K562 (cell line): ENCODE measurements around the gene HNRNPLL. TPM values are rescaled to one million over a fixed set of nuclear protein-coding genes. Genes with fewer than 3 reads are reported as not detected.

Source experiments
- GATA2 ChIP-seq: sonication (generic); formaldehyde crosslinking; IDR thresholded peaks from 2 replicates; pipeline ENCODE4 v1.4.0; 2020; ENCODE audit warnings: mild to moderate bottlenecking, missing genetic modification reagents
- GTF2A2 ChIP-seq: IDR thresholded peaks from 2 replicates; pipeline ENCODE4 v1.6.1; 2016; ENCODE audit warnings: mild to moderate bottlenecking, missing genetic modification characterization, missing compliant biosample characterization
- HDAC1 ChIP-seq, 2 experiments: fragments of 450-650 bp; IDR thresholded peaks; 2 replicates each; pipeline ENCODE4 v1.6.1; 2016 to 2017; ENCODE audit warnings: inconsistent platforms in 1 of 2, mild to moderate bottlenecking in 1 of 2, moderate library complexity in 1 of 2
- HDAC2 ChIP-seq: fragments of 450-650 bp; IDR thresholded peaks from 2 replicates; pipeline ENCODE4 v1.6.1; 2016; ENCODE audit warnings: mild to moderate bottlenecking
- LCOR ChIP-seq: sonication (generic); formaldehyde crosslinking; IDR thresholded peaks from 2 replicates; pipeline ENCODE4 v1.8.0; 2022; ENCODE audit warnings: mild to moderate bottlenecking, missing genetic modification reagents
- NCOA1 ChIP-seq: fragments of 450-650 bp; IDR thresholded peaks from 2 replicates; pipeline ENCODE4 v1.6.1; 2016; ENCODE audit warnings: low read depth
- NR2C1 ChIP-seq, 2 experiments: fragments of 450-650 bp; IDR thresholded peaks; 2 replicates each; pipeline ENCODE4 v1.6.1; 2017; ENCODE audit warnings: mild to moderate bottlenecking in 2 of 2, antibody characterized with exemption in 1 of 2, inconsistent platforms in 1 of 2, missing compliant biosample characterization in 1 of 2, missing genetic modification characterization in 1 of 2
- PHTF2 ChIP-seq: fragments of 250-450 bp; sonication (Bioruptor Pico); IDR thresholded peaks from 2 replicates; pipeline ENCODE4 v1.5.0; 2021; ENCODE audit warnings: mild to moderate bottlenecking
- POLR2AphosphoS2 ChIP-seq: IDR thresholded peaks from 2 replicates; pipeline ENCODE4 v1.6.1; 2012; ENCODE audit warnings: low read length, improper control_type of control experiment
- PPARD ChIP-seq: fragments of 250-450 bp; sonication (Bioruptor Pico); IDR thresholded peaks from 2 replicates; pipeline ENCODE4 v1.8.0; 2022; ENCODE audit warnings: inconsistent platforms, mild to moderate bottlenecking, moderate library complexity
- PRMT5 ChIP-seq: sonication (generic); formaldehyde crosslinking; IDR thresholded peaks from 2 replicates; pipeline ENCODE4 v1.5.0; 2020; ENCODE audit warnings: missing genetic modification reagents
- RBM25 ChIP-seq: fragments of 200-400 bp; formaldehyde crosslinking; IDR thresholded peaks from 2 replicates; pipeline ENCODE4 v1.6.1; 2018; ENCODE audit warnings: low read length, low read depth, moderate library complexity; ENCODE audit not compliant: severe bottlenecking
- RCOR1 ChIP-seq, 2 experiments: IDR thresholded peaks; 2 replicates each; pipeline ENCODE4 v1.6.1; 2012; ENCODE audit warnings: low read depth in 2 of 2, low read length in 2 of 2, borderline replicate concordance in 1 of 2, improper control_type of control experiment in 1 of 2
- SMARCC2 ChIP-seq: fragments of 450-650 bp; IDR thresholded peaks from 2 replicates; pipeline ENCODE4 v1.6.1; 2017; ENCODE audit warnings: antibody characterized with exemption, moderate library complexity, mild to moderate bottlenecking, low read depth
- SMARCE1 ChIP-seq: fragments of 450-650 bp; IDR thresholded peaks from 2 replicates; pipeline ENCODE4 v1.7.1; 2016; ENCODE audit warnings: mild to moderate bottlenecking
- TARDBP ChIP-seq: fragments of 450-650 bp; IDR thresholded peaks from 2 replicates; pipeline ENCODE4 v1.6.1; 2016
- ZC3H8 ChIP-seq: fragments of 450-650 bp; IDR thresholded peaks from 2 replicates; pipeline ENCODE4 v1.6.1; 2017
- ZKSCAN3 ChIP-seq: fragments of 250-450 bp; sonication (Bioruptor Pico); IDR thresholded peaks from 2 replicates; pipeline ENCODE4 v1.4.0; 2020
- ZNF212 ChIP-seq: fragments of 450-650 bp; formaldehyde crosslinking; IDR thresholded peaks from 2 replicates; pipeline ENCODE4 v1.4.0; 2020; ENCODE audit warnings: mild to moderate bottlenecking
- ZNF324 ChIP-seq: fragments of 250-450 bp; sonication (Bioruptor Pico); IDR thresholded peaks from 2 replicates; pipeline ENCODE4 v1.4.0; 2020; ENCODE audit warnings: mild to moderate bottlenecking
- polyA plus RNA-seq, 8 experiments: library from polyadenylated mRNA; depleted of rRNA in 4 of 8; stranded (reverse) in 5 of 8; unstranded in 3 of 8; fragments of >200 nt; fragmentation: Nextera tagmentation in 2 of 8; fragmentation: Illumina TruSeq in 1 of 8; extraction: Ambion mirVana in 2 of 8; extraction: Trizol in 1 of 8; gene quantifications; 2 replicates each; pipeline versions ENCODE4 v1.2.1 to v1.2.3, GENCODE V29; 2011 to 2014; ENCODE audit warnings: inconsistent platforms in 1 of 8, missing spikeins in 1 of 8
- total RNA-seq, 7 experiments: library from RNA; depleted of rRNA in 6 of 7; stranded (reverse); fragments of >200 nt in 6 of 7; fragmentation: Illumina TruSeq in 2 of 7; extraction: Trizol in 2 of 7; gene quantifications; 2 replicates each; pipeline versions ENCODE4 v1.2.1 to v1.2.3, GENCODE V29; 2011 to 2021; ENCODE audit warnings: low replicate concordance in 1 of 7
- TF ChIP-seq, protein P1 (sequence below): fragments of 250-450 bp; sonication (Bioruptor Pico); IDR thresholded peaks from 2 replicates; pipeline ENCODE4 v1.5.1; 2021; ENCODE audit warnings: mild to moderate bottlenecking
- TF ChIP-seq, protein P2 (sequence below), 2 experiments: fragments of 250-450 bp in 1 of 2; fragments of 450-650 bp in 1 of 2; sonication (Bioruptor Pico) in 1 of 2; IDR thresholded peaks; 2 replicates each; pipeline versions ENCODE4 v1.6.1 to v1.8.0; 2016 to 2021; ENCODE audit warnings: mild to moderate bottlenecking in 2 of 2, moderate library complexity in 2 of 2, missing compliant biosample characterization in 1 of 2, missing genetic modification characterization in 1 of 2
- TF ChIP-seq, protein P3 (sequence below): sonication (generic); formaldehyde crosslinking; IDR thresholded peaks from 2 replicates; pipeline ENCODE4 v1.5.0; 2020; ENCODE audit warnings: missing genetic modification reagents
- TF ChIP-seq, protein P4 (sequence below): fragments of 250-450 bp; sonication (Bioruptor Pico); IDR thresholded peaks from 2 replicates; pipeline ENCODE4 v1.9.0; 2021; ENCODE audit warnings: mild to moderate bottlenecking, inconsistent platforms

HNRNPLL gene
- total and polyA plus RNA-seq, 9 of the 15 experiments (the other 6 are each of a cell fraction or from before 2014, with no cell fraction given), result 19.8 to 135 (median 57.8) TPM

DNA sequence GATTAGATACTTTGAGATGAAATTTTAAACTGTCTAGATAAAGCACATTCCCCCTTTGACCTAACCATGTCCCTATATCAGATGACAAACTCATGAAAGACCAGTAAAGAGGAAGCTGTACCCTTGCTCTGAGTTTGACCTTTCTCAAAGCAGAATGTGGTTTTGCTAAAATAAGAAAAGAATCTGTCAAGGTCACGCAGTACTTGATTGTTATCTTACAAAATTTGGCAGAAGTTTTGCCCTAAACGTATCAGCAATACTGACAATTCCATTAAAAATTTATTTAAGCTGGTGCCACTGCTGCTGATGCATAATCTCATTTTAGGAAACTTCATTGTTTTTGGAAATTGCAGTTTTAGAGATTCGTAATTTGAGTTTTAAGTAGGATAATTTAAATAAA, 32.0 kb upstream of the HNRNPLL start (continued):
- TF ChIP-seq NCOA1 (no peak), PRMT5 (CRISPR knock-in tag) (no peak), SMARCE1 (peak; percentile 76; the same call in 1 of the 2 replicates), HDAC1 (IDR thresholded peaks at IDR 0.05) (0 out of 4 replicates have a peak, but pooled peaks of 1 of the 2 experiments have one; percentile 37), GTF2A2 (tag) (no peak), HDAC2 (peak; percentile 58; the same call in 1 of the 2 replicates), POLR2AphosphoS2 (no peak), ZNF324 (CRISPR knock-in tag) (no peak), RBM25 (no peak), PPARD (no peak), PHTF2 (CRISPR knock-in tag) (no peak), ZKSCAN3 (CRISPR knock-in tag) (no peak), NR2C1 (IDR thresholded peaks at IDR 0.05) (peak; percentile 77), NR2C1 (tag; IDR thresholded peaks at IDR 0.05) (peak; percentile 85), ZNF212 (CRISPR knock-in tag) (no peak), LCOR (no peak), ZC3H8 (no peak), TARDBP (no peak), SMARCC2 (no peak), RCOR1 (IDR thresholded peaks at IDR 0.05; ENCODE audit: borderline replicate concordance in 1 of 2, low read depth in 2 of 2, low read length in 2 of 2) (peak in 1 of 2 experiments; percentile 97; a peak in 2 of 4 replicates), GATA2 (peak; percentile 77)
- TF ChIP-seq, protein P1, sequence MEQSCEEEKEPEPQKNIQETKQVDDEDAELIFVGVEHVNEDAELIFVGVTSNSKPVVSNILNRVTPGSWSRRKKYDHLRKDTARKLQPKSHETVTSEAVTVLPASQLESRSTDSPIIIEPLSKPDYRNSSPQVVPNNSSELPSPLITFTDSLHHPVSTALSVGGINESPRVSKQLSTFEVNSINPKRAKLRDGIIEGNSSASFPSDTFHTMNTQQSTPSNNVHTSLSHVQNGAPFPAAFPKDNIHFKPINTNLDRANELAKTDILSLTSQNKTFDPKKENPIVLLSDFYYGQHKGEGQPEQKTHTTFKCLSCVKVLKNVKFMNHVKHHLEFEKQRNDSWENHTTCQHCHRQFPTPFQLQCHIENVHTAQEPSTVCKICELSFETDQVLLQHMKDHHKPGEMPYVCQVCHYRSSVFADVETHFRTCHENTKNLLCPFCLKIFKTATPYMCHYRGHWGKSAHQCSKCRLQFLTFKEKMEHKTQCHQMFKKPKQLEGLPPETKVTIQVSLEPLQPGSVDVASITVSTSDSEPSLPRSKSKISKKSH, result no peak
- TF ChIP-seq, protein P2, sequence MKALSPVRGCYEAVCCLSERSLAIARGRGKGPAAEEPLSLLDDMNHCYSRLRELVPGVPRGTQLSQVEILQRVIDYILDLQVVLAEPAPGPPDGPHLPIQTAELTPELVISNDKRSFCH (CRISPR knock-in tag; IDR thresholded peaks at IDR 0.05), result no peak
- TF ChIP-seq, protein P2 (tag; IDR thresholded peaks at IDR 0.05), result peak; percentile 28
- TF ChIP-seq, protein P3, sequence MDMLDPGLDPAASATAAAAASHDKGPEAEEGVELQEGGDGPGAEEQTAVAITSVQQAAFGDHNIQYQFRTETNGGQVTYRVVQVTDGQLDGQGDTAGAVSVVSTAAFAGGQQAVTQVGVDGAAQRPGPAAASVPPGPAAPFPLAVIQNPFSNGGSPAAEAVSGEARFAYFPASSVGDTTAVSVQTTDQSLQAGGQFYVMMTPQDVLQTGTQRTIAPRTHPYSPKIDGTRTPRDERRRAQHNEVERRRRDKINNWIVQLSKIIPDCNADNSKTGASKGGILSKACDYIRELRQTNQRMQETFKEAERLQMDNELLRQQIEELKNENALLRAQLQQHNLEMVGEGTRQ (CRISPR knock-in tag), result no peak
- TF ChIP-seq, protein P4, sequence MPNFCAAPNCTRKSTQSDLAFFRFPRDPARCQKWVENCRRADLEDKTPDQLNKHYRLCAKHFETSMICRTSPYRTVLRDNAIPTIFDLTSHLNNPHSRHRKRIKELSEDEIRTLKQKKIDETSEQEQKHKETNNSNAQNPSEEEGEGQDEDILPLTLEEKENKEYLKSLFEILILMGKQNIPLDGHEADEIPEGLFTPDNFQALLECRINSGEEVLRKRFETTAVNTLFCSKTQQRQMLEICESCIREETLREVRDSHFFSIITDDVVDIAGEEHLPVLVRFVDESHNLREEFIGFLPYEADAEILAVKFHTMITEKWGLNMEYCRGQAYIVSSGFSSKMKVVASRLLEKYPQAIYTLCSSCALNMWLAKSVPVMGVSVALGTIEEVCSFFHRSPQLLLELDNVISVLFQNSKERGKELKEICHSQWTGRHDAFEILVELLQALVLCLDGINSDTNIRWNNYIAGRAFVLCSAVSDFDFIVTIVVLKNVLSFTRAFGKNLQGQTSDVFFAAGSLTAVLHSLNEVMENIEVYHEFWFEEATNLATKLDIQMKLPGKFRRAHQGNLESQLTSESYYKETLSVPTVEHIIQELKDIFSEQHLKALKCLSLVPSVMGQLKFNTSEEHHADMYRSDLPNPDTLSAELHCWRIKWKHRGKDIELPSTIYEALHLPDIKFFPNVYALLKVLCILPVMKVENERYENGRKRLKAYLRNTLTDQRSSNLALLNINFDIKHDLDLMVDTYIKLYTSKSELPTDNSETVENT (CRISPR knock-in tag), result no peak
